Measurements from ENCODE around the gene NCOA3.

GRCh38 chr20:47566269-47566668 is 64.6 kb downstream of the NCOA3 start:
- TF ChIP-seq CTCF (IDR thresholded peaks at IDR 0.05) (no peak), POLR2A (IDR thresholded peaks at IDR 0.05) (no peak)

Data from esophagus squamous epithelium (tissue), 4 donors.